KMS-11 (cell line): ENCODE data around the gene KCTD8.

Experiments used
- H2AFZ ChIP-seq: fragments of 200-600 bp; sonication (generic); 2 replicates; pipeline ENCODE4 v1.6.1; 2016; ENCODE audit warnings: antibody characterized with exemption, mixed run types, low read depth
- H3K27ac ChIP-seq: fragments of 200-600 bp; sonication (generic); 2 replicates; pipeline ENCODE4 v1.6.1; 2016; ENCODE audit warnings: mild to moderate bottlenecking, mixed run types
- H3K27me3 ChIP-seq: fragments of 200-600 bp; sonication (generic); 2 replicates; pipeline ENCODE4 v1.6.1; 2017; ENCODE audit warnings: mild to moderate bottlenecking, low read depth, mixed run types, moderate library complexity; ENCODE audit not compliant: insufficient read depth
- H3K36me3 ChIP-seq: fragments of 200-600 bp; sonication (generic); 2 replicates; pipeline ENCODE4 v1.6.1; 2017; ENCODE audit warnings: mild to moderate bottlenecking, mixed run types; ENCODE audit not compliant: insufficient read depth
- H3K4me1 ChIP-seq: fragments of 200-600 bp; sonication (generic); 2 replicates; pipeline ENCODE4 v1.6.1; 2016; ENCODE audit warnings: mild to moderate bottlenecking, low read depth, mixed run types; ENCODE audit not compliant: poor library complexity, severe bottlenecking
- H3K4me2 ChIP-seq: fragments of 200-600 bp; sonication (generic); 2 replicates; pipeline ENCODE4 v1.7.0; 2016; ENCODE audit warnings: mild to moderate bottlenecking, mixed run types
- H3K4me3 ChIP-seq: fragments of 200-600 bp; sonication (generic); IDR thresholded peaks from 2 replicates; pipeline ENCODE4 v1.6.1; 2017; ENCODE audit warnings: low read depth, low read length, mixed read lengths; ENCODE audit not compliant: insufficient read depth
- H3K79me2 ChIP-seq: fragments of 200-600 bp; sonication (generic); 2 replicates; pipeline ENCODE4 v1.6.1; 2016; ENCODE audit warnings: low read depth, mixed run types; ENCODE audit not compliant: insufficient read depth
- H3K9ac ChIP-seq: fragments of 200-600 bp; sonication (generic); 2 replicates; pipeline ENCODE4 v1.6.1; 2016; ENCODE audit warnings: mild to moderate bottlenecking, mixed run types
- H4K20me1 ChIP-seq: fragments of 200-600 bp; sonication (generic); 2 replicates; pipeline ENCODE4 v1.6.1; 2016; ENCODE audit warnings: mild to moderate bottlenecking, mixed run types; ENCODE audit not compliant: insufficient read depth
- TF ChIP-seq, protein P1 (sequence below): fragments of 200-600 bp; sonication (generic); conservative IDR thresholded peaks from 2 replicates; pipeline ENCODE4 v1.6.1; 2017; ENCODE audit warnings: low read depth, mild to moderate bottlenecking, antibody characterized with exemption, low read length, moderate library complexity, mixed read lengths

KCTD8 gene

DNA sequence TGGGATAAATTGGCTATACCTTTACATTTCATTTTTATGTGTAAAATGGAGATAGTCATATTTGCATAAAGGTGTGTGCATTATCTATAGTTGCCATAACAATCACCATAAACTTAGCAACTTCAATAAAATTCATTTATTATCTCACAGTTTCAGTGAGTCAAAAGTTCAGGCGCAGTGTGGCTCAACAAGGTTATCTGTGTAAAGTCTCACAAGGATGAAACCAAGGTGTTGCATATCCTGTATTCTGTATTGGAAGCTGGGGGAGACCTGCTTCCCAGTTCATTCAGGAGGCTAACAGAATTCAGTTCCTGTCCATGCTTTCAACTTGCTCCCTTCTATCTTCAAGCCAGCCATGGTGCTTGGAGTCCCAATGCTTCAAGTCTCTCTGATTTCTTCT, 169.5 kb downstream of the KCTD8 start:
- Histone ChIP-seq H3K27ac (no peak overlapping the region), H3K4me2 (no peak overlapping the region), H3K9ac (no peak overlapping the region), H4K20me1 (no peaks in the 10 kb centered on the region), H3K27me3 (no peaks in the 10 kb centered on the region), H3K4me3 (no peak overlapping the region), H3K79me2 (no peaks in the 10 kb centered on the region), H3K36me3 (no peaks in the 10 kb centered on the region), H3K4me1 (no peaks in the 10 kb centered on the region), H2AFZ (no peak overlapping the region)
- TF ChIP-seq, protein P1, sequence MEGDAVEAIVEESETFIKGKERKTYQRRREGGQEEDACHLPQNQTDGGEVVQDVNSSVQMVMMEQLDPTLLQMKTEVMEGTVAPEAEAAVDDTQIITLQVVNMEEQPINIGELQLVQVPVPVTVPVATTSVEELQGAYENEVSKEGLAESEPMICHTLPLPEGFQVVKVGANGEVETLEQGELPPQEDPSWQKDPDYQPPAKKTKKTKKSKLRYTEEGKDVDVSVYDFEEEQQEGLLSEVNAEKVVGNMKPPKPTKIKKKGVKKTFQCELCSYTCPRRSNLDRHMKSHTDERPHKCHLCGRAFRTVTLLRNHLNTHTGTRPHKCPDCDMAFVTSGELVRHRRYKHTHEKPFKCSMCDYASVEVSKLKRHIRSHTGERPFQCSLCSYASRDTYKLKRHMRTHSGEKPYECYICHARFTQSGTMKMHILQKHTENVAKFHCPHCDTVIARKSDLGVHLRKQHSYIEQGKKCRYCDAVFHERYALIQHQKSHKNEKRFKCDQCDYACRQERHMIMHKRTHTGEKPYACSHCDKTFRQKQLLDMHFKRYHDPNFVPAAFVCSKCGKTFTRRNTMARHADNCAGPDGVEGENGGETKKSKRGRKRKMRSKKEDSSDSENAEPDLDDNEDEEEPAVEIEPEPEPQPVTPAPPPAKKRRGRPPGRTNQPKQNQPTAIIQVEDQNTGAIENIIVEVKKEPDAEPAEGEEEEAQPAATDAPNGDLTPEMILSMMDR = no peak

DNA sequence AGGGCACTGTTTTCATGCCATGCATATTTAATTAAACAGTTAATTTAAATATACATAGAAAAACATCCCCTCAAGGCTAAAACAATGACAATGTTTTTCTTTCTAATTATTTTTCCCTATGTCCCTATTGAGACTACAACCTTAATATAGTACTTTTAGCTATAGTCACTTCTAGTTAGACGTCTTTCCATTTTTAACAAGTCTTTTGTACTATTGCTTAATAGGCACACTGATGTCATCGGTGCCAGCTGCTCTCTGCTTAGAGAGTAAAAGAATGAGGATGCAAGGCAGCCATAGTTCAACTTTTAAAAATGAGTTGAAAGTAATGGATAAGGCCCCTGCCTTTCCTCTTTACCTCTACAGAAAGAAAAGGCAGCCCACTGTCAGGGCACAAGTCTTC, 191.1 kb downstream of the KCTD8 start:
- no peak overlapping the region for H3K4me2 ChIP-seq
- TF ChIP-seq, protein P1 = no peak
- no peak overlapping the region for H3K9ac ChIP-seq
- no peaks in the 10 kb centered on the region for H3K79me2 ChIP-seq
- no peaks in the 10 kb centered on the region for H4K20me1 ChIP-seq
- no peak overlapping the region for H2AFZ ChIP-seq
- no peaks in the 10 kb centered on the region for H3K4me1 ChIP-seq
- H3K4me3 ChIP-seq = no peak overlapping the region
- no peaks in the 10 kb centered on the region for H3K36me3 ChIP-seq
- no peak overlapping the region for H3K27ac ChIP-seq
- H3K27me3 ChIP-seq = no peaks in the 10 kb centered on the region

GRCh38 chr4:44256414-44256813, 192.2 kb downstream of the KCTD8 start:
- Histone ChIP-seq H3K4me2 (no peak overlapping the region), H3K27me3 (no peaks in the 10 kb centered on the region), H3K79me2 (no peaks in the 10 kb centered on the region), H3K9ac (no peak overlapping the region), H3K27ac (no peak overlapping the region), H4K20me1 (no peaks in the 10 kb centered on the region), H3K36me3 (no peaks in the 10 kb centered on the region), H3K4me3 (no peak overlapping the region), H2AFZ (no peak overlapping the region), H3K4me1 (no peaks in the 10 kb centered on the region)
- TF ChIP-seq, protein P1 = no peak

GRCh38 chr4:44237643-44238042, 211.0 kb downstream of the KCTD8 start:
- Histone ChIP-seq H3K36me3 (no peaks in the 10 kb centered on the region), H3K27me3 (no peaks in the 10 kb centered on the region)

More at GRCh38 chr4:44237643-44238042, 211.0 kb downstream of the KCTD8 start:
- H3K4me3 ChIP-seq = no peak overlapping the region
- peaks cover 14% of the 10 kb centered on the region for H3K4me1 ChIP-seq
- no peaks in the 10 kb centered on the region for H4K20me1 ChIP-seq
- no peak overlapping the region for H3K4me2 ChIP-seq
- H3K79me2 ChIP-seq = no peaks in the 10 kb centered on the region
- H3K9ac ChIP-seq = no peak overlapping the region
- TF ChIP-seq, protein P1 = no peak
- H3K27ac ChIP-seq = no peak overlapping the region
- H2AFZ ChIP-seq = no peak overlapping the region
